HG03064 (cell line): Measurements from ENCODE around the gene CCNL1.
"Not testable (repeated sequence)": the region's sequence is repeated elsewhere in the genome, so short reads cannot be mapped to it uniquely, and the experiment has no call there.

ENCODE experiments used
- ATAC-seq: cut with Tn5 transposase; IDR thresholded peaks from one replicate; pipeline ENCODE4 v1.9.1; 2021; ENCODE audit warnings: low read depth; ENCODE audit not compliant: unreplicated experiment

The CCNL1 gene

GRCh38 chr3:157159762-157160657, at the start of gene CCNL1:
Gene CCNL1 (minus strand): TSS chr3:157160147. CDS start chr3:157160094, 53 bp downstream.
- ATAC-seq: peak; percentile 83

- no peak for ATAC-seq
Observed at GRCh38 chr3:157204880-157205279, 44.9 kb upstream of the CCNL1 start.

DNA sequence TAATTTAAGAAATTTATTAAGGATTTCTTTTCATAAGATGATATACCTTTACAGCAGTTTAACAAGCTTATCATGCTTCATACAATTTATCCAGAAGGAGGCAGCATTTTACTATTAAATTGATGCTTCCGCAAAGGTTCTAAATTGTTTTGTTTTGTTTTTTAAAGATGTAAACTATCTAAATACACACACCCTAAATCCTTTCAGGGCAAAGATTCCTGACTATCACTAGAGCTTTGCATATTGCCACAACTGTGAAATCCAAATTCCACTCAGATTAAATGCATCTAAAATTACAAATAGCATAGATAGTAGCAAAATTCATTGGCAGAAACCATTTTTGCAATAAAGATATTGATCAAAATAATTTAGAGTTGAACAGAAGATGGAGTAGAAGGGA, 44.5 kb upstream of the CCNL1 start:
- ATAC-seq: no peak

- ATAC-seq: peak; percentile 80
Observed at GRCh38 chr3:157201648-157202278, 41.8 kb upstream of the CCNL1 start.

DNA sequence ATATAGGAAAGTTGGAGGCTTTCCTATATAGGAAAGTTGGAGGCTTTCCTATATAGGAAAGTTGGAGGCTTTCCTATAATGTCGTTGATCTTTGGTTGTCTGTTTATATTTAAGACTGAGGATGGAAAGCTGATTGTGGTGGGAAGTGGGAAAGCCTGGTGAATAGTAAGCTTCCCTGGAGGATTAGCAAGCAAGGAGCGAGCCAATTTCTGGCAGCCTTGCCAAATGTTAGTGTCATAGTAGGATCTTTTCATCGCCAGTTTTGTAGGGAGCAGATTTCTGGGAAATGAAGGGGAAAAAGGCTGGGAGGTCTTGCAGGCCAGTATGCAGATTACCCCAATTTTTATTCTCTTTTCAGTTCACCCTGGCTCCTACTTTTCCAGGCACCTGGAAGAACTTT, 39.9 kb upstream of the CCNL1 start:
- ATAC-seq: no peak

GRCh38 chr3:157195965-157196364, 36.0 kb upstream of the CCNL1 start:
- ATAC-seq: no peak

- ATAC-seq: not testable (repeated sequence)
Observed at GRCh38 chr3:157191149-157191548, 31.2 kb upstream of the CCNL1 start.

DNA sequence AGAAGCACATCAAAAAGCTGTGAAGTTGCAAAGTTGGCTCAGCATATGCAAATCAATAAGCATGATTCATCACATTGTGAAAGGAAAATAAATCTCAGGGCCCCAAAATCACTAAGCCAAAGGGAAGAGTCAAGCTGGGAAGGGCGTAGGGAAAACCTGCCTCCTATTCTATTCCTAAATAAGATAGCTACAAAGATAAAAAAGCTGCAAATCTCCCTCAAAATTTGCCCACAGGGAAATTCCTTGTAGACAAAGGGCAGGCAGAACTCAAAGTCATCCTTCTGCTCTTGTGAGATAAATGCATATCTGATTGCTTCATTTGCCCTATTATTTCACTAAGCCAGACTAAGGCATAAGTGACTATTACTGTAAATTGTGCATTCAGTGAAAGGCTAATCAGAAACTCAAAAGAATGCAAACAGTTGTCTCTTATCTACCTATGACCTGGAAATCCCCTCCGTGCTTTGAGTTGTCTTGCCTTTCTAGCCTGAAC, 30.5 kb upstream of the CCNL1 start:
- no peak for ATAC-seq

- ATAC-seq: no peak
Observed at GRCh38 chr3:157188391-157188790, 28.4 kb upstream of the CCNL1 start.

- no peak for ATAC-seq
Observed at GRCh38 chr3:157182879-157183278, 22.9 kb upstream of the CCNL1 start.

DNA sequence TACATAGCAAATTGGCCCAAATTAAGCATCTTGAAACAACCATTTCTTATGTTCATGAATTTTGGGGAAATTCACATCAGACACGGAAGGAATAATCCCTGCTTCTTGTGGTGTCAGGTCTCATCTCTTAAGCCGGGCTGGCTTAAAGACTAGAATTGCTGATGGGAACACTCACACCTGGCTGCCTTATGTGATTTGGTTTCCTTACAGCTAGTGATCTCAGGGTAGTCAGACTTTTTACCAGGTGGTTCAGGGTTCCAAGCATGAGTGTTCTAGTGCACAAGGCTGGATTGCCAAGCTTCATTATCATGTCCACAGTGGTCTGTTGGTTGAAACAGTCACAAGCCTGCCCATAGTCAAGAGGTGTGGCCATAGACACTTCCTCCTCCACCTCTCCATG, 20.3 kb upstream of the CCNL1 start:
- no peak for ATAC-seq

GRCh38 chr3:157179365-157179803, 19.4 kb upstream of the CCNL1 start:
- ATAC-seq: no peak

DNA sequence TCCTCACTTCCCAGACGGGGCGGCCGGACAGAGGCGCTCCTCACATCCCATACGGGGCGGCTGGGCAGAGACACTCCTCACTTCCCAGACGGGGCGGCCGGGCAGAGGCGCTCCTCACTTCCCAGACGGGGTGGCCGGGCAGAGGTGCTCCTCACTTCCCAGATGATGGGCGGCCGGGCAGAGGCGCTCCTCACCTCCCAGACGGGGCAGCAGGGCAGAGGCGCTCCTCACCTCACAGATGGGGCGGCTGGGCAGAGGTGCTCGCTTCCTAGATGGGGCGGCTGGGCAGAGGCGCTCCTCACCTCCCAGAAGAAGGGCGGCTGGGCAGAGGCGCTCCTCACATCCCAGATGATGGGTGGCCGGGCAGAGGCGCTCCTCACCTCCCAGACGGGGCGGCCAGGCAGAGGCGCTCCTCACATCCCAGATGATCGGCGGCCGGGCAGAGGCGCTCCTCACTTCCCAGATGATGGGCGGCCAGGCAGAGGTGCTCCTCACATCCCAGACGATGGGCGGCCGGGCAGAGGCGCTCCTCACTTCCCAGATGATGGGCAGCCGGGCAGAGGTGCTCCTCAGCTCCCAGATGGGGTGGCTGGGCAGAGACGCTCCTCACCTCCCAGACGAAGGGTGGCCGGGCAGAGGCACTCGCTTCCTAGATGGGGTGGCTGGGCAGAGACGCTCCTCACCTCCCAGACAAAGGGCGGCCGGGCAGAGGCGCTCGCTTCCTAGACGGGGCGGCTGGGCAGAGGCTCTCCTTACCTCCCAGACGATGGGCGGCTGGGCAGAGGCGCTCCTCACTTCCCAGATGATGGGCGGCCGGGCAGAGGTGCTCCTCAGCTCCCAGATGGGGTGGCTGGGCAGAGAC, 18.8 kb upstream of the CCNL1 start:
- ATAC-seq: not testable (repeated sequence)

- not testable (repeated sequence) for ATAC-seq
Observed at GRCh38 chr3:157177801-157178453, 18.0 kb upstream of the CCNL1 start.

- no peak for ATAC-seq
Observed at GRCh38 chr3:157176934-157177333, 17.0 kb upstream of the CCNL1 start.

GRCh38 chr3:157175691-157176507, 16.0 kb upstream of the CCNL1 start:
- ATAC-seq: no peak

- ATAC-seq: peak; percentile 96
Observed at GRCh38 chr3:157174649-157175498, 14.9 kb upstream of the CCNL1 start.

- no peak for ATAC-seq
Observed at GRCh38 chr3:157174290-157174648, 14.3 kb upstream of the CCNL1 start.

DNA sequence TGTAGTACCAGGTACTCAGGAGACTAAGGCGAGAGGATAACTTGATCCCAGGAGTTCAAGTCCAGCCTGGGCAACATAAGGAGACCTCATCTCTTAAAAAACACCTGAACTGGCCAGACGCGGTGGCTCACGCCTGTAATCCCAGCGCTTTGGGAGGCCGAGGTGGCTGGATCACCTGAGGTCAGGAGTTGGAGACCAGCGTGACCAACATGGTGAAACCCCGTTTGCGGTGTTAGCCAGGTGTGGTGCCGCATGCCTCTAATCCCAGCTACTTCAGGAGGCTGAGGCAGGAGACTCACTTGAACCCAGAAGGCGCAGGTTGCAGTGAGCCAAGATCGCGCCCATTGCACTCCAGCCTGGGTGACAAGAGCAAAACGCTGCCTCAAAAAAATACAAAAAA, 13.4 kb upstream of the CCNL1 start:
- not testable (repeated sequence) for ATAC-seq
